Measurements from ENCODE around the gene CBX4.

- TF ChIP-seq EP300 (IDR thresholded peaks at IDR 0.05) (no peak), CTCF (IDR thresholded peaks at IDR 0.05) (no peak), POLR2AphosphoS5 (IDR thresholded peaks at IDR 0.05) (no peak)
Observed at GRCh38 chr17:79796444-79796762, 42.8 kb downstream of the CBX4 start.

Measured in gastroesophageal sphincter (tissue), 3 donors.